Activated T-helper 1 cell treated with anti-CD3 and anti-CD28 coated beads, Interleukin-12 subunit alpha, Interleukin-12 subunit beta, Interleukin-2, Interleukin-4 antibody, amounts not matched to agents 30 ng/mL and 10 ng/mL and 1 ng/mL, durations not matched to agents 14 hours and 24 hours and 36 hours (primary cell): ENCODE results near the gene PACRGL. TPM values are rescaled to one million over a fixed set of nuclear protein-coding genes. Genes with fewer than 3 reads are reported as not detected.
"Not testable (repeated sequence)": the region's sequence is repeated elsewhere in the genome, so short reads cannot be mapped to it uniquely, and the experiment has no call there.

Experiments
- DNase-seq: peaks from one replicate; pipeline ENCODE4 v3.0.0; 2021; ENCODE audit warnings: low spot score
- H3K27ac Mint-ChIP-seq: one replicate; pipeline ENCODE4 v1.8.0; 2021; ENCODE audit warnings: mild to moderate bottlenecking, mixed read lengths
- H3K27me3 Mint-ChIP-seq: one replicate; pipeline ENCODE4 v1.8.0; 2022; ENCODE audit warnings: mild to moderate bottlenecking, moderate library complexity, mixed read lengths; ENCODE audit not compliant: insufficient read depth
- H3K36me3 Mint-ChIP-seq: one replicate; pipeline ENCODE4 v1.8.0; 2021; ENCODE audit warnings: low read depth, mixed read lengths
- H3K4me1 Mint-ChIP-seq: one replicate; pipeline ENCODE4 v1.8.0; 2021; ENCODE audit warnings: low read depth, mixed read lengths
- H3K4me3 Mint-ChIP-seq: one replicate; pipeline ENCODE4 v1.8.0; 2021; ENCODE audit warnings: mild to moderate bottlenecking, moderate library complexity, mixed read lengths
- H3K9me3 Mint-ChIP-seq: one replicate; pipeline ENCODE4 v1.8.0; 2021; ENCODE audit warnings: mixed read lengths
- intact Hi-C: fragments of 100-400 bp; cut with micrococcal nuclease; formaldehyde crosslinking; loops from one replicate; pipeline ENCODE4 v1.15.1; 2024
- total RNA-seq: library from RNA; stranded (reverse); gene quantifications from 2 replicates; pipeline ENCODE4 v1.2.3, GENCODE V29; 2022

Gene PACRGL
- total RNA-seq, 1 donor from 2014 or later: 17.2 TPM

DNA sequence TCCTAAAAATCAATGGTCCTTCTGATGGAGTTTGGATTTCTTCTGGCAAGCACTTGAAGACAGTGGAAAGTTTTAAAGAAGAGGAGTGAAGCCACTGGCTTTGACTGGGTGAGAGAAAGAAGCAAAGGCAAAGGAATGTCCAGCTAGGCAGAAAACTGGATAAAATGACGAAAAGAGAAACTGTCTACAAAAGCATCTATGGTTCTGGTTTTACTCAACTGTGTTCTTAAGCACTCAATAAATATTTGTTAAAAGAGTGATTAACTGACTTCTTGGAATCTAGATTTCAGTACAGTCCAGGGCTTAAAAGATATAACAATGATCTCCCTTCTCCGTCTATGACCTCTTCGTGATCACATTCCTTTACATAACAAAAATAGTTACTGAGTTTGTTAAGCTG lies 52.4 kb downstream of the PACRGL start:
- H3K4me1 Mint-ChIP-seq: no peaks in the 10 kb centered on the region
- H3K4me3 Mint-ChIP-seq: no peak overlapping the region
- H3K27ac Mint-ChIP-seq: no peak overlapping the region
- no peak for DNase-seq
- peaks cover 3% of the 10 kb centered on the region for H3K36me3 Mint-ChIP-seq
- H3K27me3 Mint-ChIP-seq: no peaks in the 10 kb centered on the region
- intact Hi-C loops: no loop called here
- H3K9me3 Mint-ChIP-seq: no peaks in the 10 kb centered on the region

DNA sequence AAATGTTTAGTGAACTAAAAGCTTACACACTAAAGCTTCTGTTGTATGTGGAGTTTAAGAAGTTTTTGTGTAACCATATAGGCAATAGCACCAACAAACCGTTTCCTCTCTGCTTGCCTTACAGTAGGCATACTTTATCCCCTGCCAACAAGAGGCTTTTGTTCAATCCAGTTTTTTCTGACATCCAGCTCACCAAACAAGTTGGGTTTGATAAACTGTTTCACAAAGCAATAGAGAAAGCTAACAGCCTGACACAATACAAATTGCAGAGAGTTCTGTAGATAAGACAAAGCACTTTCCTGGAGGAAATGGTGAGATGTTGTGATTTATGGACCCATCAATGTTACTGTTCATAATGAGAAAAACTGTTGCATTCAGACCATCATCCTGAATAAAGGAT lies 53.8 kb downstream of the PACRGL start:
- Mint-ChIP-seq H3K27ac (no peak overlapping the region), H3K27me3 (no peaks in the 10 kb centered on the region), H3K9me3 (no peaks in the 10 kb centered on the region), H3K36me3 (peaks cover 3% of the 10 kb centered on the region), H3K4me1 (no peaks in the 10 kb centered on the region), H3K4me3 (no peak overlapping the region)
- intact Hi-C loops: no loop called here
- no peak for DNase-seq

DNA sequence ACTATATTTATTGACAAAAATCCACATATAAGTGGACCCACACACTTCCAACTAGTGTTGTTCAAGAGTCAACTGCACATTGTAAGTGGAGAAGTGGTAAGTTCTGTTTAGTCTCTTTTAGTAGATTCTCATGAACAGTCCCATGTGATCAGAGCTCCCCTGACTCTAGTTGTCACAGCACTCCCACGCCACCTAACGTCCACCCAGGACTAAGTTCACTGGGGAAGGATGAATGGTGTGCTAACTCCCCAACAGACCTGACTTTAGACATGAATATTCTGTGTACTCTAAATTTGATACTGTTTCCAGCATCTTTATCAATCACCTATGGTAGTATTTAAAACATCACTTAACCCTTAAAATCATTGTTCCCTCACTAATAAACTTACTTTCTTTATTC lies 59.8 kb downstream of the PACRGL start:
- no peak overlapping the region for H3K4me3 Mint-ChIP-seq
- intact Hi-C loops: no loop called here
- no peaks in the 10 kb centered on the region for H3K4me1 Mint-ChIP-seq
- no peak overlapping the region for H3K27ac Mint-ChIP-seq
- H3K27me3 Mint-ChIP-seq: no peaks in the 10 kb centered on the region
- H3K9me3 Mint-ChIP-seq: no peaks in the 10 kb centered on the region
- no peaks in the 10 kb centered on the region for H3K36me3 Mint-ChIP-seq
- DNase-seq: no peak

DNA sequence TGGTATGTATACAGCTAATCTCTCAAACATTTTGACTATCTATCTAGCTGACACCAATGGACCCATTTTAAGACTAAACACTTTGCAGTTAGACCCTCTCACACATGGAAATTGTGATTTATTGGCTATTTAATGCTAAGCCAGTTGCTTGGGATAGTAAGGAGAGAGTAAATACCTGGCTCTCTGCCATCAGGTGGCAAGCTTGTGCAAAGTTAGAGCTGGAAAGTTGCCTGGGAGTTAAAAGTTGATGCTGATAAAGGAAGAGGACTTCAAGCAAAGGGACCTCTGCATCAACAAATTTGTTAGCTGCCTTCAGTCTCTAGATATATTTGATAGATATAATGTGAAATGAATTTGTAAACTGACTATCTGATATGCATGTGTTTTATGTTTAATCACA lies 61.1 kb downstream of the PACRGL start:
- H3K4me1 Mint-ChIP-seq: no peaks in the 10 kb centered on the region
- no peak for DNase-seq
- H3K36me3 Mint-ChIP-seq: no peaks in the 10 kb centered on the region
- no peak overlapping the region for H3K4me3 Mint-ChIP-seq
- no peaks in the 10 kb centered on the region for H3K27me3 Mint-ChIP-seq
- no peak overlapping the region for H3K27ac Mint-ChIP-seq
- H3K9me3 Mint-ChIP-seq: no peaks in the 10 kb centered on the region
- intact Hi-C loops: no loop called here

DNA sequence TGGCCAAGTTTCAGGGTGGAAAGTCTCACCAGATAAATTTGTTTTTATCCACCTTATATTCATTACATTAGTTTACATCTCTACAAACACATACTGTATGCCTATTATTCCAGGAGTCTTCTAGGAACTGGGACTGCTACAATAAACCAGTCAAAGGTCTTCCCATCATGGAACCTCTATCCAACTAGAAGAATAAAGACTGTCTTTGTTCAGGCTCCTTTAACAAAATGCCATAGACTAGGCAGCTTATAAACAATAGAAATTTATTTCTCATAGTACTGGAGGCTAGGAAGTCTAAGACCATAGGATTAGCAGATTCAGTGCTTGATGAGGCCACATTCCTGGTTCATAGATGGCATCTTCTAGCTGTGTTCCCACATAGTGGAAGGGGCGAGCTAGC lies 61.6 kb downstream of the PACRGL start:
- intact Hi-C loops: no loop called here
- Mint-ChIP-seq H3K4me3 (no peak overlapping the region), H3K9me3 (no peaks in the 10 kb centered on the region)

DNA sequence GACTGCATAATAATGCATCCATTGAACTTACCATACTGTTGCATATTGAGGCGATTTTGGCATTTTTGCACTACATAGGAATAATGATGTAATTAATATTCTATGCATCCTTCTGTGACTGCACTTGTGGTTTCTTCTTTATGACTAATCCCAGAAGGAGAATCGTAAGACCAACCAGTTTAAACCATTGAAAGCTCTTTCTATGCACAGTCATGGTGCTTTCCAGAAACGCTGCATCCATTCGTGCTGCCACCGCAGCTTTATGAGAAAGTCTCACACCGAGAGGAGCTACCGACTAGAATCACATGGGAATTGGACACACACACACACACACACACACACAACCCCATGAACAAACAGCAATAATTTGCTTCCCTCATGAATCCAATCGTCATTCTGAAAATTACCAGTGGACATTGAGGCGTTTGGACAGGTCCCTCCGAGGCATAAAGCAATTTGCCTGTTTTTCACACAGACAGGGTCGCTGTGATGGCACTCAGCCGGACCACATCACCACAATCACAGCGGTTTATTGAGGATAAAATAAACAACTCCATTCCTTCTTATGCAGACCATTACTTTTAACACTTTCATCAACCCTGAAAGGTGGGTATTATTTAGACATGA lies 64.2 kb downstream of the PACRGL start:
- Mint-ChIP-seq H3K27ac (no peak overlapping the region), H3K27me3 (no peaks in the 10 kb centered on the region), H3K4me3 (no peak overlapping the region), H3K9me3 (no peaks in the 10 kb centered on the region), H3K4me1 (no peaks in the 10 kb centered on the region), H3K36me3 (no peaks in the 10 kb centered on the region)
- intact Hi-C loops: no loop called here
- DNase-seq: no peak

More for the DNA sequence above, 61.6 kb downstream of the PACRGL start:
- Mint-ChIP-seq H3K4me1 (no peaks in the 10 kb centered on the region), H3K27me3 (no peaks in the 10 kb centered on the region), H3K36me3 (no peaks in the 10 kb centered on the region), H3K27ac (no peak overlapping the region)
- DNase-seq: no peak

DNA sequence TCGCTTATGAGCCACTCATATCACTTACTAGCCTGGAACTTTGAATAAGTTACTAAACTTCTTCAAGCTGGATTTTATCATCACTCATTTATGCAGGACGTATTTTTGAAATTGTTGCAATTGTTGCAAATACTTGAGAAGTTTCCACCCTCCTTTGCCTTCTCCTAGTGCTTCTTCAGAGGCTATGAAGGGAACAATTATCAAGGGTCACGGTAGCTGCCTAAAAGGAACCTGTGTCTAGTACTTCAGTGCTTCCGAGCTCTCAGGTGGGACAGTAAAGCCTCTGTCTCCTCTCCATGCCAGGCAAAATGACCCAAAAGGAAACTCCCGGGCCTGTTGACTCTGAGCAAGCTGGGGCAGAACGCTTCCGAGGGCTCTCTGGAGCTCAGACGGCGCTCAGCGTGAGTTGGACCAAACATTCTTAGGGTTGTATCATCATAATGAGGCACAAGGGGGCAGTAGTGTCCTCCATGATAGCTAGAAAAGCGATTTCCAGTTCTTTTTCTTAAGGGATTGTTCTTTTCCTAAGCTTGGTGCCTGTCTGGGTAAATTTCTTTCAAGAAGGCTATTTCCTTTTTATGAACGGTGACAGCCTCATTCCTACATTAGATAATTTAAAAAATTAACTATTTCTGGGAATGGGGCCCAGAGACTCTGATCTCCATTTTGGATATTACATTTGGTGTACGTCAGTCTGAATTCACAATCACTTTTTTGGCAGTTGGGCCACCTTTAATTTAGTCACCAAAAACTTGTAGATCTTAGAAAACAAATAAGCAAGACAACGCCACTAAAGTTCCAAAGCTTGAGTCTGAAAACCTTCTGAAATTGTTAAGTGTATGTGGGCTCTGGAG lies 73.1 kb downstream of the PACRGL start:
- intact Hi-C loops: loop anchor here (1.0 kb wide), 1 partner anchor 995 kb away; no protein-coding TSS in a partner anchor
- H3K4me1 Mint-ChIP-seq: no peaks in the 10 kb centered on the region
- peaks cover 3% of the 10 kb centered on the region for H3K27me3 Mint-ChIP-seq
- peaks cover 5% of the 10 kb centered on the region for H3K9me3 Mint-ChIP-seq
- H3K4me3 Mint-ChIP-seq: no peak overlapping the region
- H3K27ac Mint-ChIP-seq: no peak overlapping the region
- DNase-seq: no peak
- H3K36me3 Mint-ChIP-seq: no peaks in the 10 kb centered on the region

DNA sequence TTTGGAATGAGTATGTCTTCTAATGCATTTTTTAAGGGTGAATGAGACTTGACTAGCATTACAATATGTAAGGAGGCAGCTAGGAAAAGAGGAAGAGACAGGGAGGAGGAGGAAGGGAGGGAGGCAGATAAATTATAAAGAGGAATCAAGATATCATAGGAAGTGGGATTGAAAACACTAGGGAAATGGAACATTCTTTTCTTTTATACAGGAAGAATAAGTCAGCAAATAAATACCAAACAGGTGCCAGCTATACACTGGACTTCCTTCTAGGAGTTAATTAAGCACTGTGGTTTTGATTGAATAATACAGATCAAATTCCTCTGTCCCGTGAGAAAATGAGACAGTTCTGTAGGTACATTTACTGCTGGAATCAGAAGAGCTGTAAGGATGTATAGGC lies 78.6 kb downstream of the PACRGL start:
- intact Hi-C loops: no loop called here

DNA sequence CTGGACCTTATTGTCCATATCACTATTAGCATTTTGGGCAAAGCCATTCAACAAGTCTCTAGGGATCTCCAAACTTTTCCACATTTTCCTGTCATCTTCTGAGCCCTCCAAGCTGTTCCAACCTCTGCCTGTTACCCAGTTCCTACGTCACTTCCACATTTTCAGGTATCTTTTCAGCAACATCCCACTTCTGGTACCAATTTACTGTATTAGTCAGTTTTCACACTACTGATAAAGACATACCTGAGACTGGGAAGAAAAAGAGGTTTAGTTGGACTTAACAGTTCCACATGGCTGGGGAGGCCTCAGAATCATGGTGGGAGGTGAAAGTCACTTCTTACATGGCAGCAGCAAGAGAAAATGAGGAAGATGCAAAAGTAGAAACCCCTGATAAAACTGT lies 82.9 kb downstream of the PACRGL start:
- H3K36me3 Mint-ChIP-seq, H3K27me3 Mint-ChIP-seq, H3K4me1 Mint-ChIP-seq, intact Hi-C loops, H3K27ac Mint-ChIP-seq, H3K4me3 Mint-ChIP-seq, DNase-seq: not testable (repeated sequence)
- H3K9me3 Mint-ChIP-seq: peaks cover 11% of the 10 kb centered on the region

More for the DNA sequence above, 78.6 kb downstream of the PACRGL start:
- H3K27me3 Mint-ChIP-seq: peaks cover 3% of the 10 kb centered on the region
- no peak for DNase-seq
- H3K36me3 Mint-ChIP-seq: no peaks in the 10 kb centered on the region
- H3K9me3 Mint-ChIP-seq: peaks cover 16% of the 10 kb centered on the region
- H3K4me3 Mint-ChIP-seq: no peak overlapping the region
- H3K27ac Mint-ChIP-seq: no peak overlapping the region
- no peaks in the 10 kb centered on the region for H3K4me1 Mint-ChIP-seq

DNA sequence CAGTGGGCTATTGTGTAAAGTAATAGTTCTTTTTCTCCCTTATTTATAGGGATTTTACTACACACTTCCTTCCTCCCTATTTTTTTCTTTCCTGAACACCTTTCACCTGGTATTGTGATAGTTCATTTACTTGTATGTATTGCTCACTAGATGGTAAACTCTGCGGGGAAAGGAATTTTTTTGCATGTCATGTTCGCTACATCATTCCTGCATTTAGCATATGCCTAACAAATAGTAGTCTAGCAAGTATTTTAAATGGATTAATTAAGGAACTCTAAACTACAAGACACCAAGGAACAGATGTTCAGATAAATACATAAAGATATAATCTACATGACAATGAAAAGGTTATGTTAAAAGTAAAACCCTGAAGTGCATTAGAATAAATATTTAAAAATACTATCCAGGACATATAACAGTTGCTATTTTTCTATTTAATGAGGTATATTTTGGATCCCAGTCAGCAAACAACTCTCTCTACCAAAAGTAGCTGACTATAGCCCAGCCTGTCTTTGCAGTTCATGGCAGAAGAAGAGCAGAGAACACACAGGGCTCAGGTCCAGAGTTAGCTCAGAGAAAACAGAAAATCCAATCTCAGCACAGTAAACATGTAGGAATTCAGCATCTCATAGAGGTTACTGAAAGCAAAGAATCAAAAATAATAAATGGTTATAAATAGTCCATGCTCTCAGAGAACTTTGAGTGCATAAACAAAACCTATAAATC lies 87.8 kb downstream of the PACRGL start:
- intact Hi-C loops: no loop called here
- peaks cover 2% of the 10 kb centered on the region for H3K9me3 Mint-ChIP-seq
- H3K27me3 Mint-ChIP-seq: no peaks in the 10 kb centered on the region

More for the DNA sequence above, 87.8 kb downstream of the PACRGL start:
- no peak overlapping the region for H3K4me3 Mint-ChIP-seq
- no peak overlapping the region for H3K27ac Mint-ChIP-seq
- DNase-seq: no peak
- H3K36me3 Mint-ChIP-seq: no peaks in the 10 kb centered on the region
- H3K4me1 Mint-ChIP-seq: no peaks in the 10 kb centered on the region
